ENCODE results near the gene MAGI2.

DNA sequence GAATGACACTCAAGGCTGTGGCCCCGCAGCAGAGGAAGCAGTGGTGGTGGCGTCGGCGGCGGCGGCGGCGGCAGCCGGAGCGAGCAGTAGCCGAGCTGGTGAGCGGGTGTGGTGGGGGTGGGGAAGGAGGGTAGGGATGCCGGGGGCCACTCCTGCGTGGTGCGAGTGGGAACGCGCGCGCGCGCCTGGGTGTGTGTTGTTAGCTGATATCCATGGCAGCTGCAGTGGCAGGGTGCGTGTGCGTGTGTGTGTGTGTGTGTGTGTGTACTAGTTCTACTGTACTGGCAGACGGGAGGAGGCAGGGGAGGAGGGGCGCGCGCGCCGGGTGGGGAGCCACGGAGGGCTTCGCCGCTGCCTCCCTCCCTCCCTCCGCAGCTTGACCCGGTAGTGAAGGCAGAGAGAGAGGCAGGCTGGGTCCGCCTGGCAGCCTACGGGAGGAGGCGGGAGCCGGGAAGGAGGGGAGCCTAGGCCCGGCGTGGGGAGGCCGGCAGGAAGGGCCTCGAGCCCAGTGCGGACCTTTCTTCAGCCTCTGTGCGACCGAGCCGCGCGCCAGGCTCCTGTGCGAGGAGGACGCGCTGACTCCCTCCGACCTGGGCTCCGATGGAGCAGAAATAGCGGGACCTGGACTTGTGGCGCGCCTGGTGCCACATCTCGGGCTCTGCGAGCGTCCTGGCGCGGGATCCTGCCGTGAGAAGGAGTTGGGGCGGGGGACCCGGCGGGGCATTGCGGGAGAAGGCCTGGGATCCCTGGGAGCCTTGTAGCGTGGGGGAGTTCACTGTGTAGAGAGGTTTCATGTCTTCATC lies at the start of gene MAGI2:
- TF ChIP-seq POLR2A (IDR thresholded peaks at IDR 0.05), result peak; percentile 43 to 48 (median 47)
- TF ChIP-seq, protein P1, sequence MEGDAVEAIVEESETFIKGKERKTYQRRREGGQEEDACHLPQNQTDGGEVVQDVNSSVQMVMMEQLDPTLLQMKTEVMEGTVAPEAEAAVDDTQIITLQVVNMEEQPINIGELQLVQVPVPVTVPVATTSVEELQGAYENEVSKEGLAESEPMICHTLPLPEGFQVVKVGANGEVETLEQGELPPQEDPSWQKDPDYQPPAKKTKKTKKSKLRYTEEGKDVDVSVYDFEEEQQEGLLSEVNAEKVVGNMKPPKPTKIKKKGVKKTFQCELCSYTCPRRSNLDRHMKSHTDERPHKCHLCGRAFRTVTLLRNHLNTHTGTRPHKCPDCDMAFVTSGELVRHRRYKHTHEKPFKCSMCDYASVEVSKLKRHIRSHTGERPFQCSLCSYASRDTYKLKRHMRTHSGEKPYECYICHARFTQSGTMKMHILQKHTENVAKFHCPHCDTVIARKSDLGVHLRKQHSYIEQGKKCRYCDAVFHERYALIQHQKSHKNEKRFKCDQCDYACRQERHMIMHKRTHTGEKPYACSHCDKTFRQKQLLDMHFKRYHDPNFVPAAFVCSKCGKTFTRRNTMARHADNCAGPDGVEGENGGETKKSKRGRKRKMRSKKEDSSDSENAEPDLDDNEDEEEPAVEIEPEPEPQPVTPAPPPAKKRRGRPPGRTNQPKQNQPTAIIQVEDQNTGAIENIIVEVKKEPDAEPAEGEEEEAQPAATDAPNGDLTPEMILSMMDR (IDR thresholded peaks at IDR 0.05), result no peak

Data from body of pancreas (tissue), 4 donors.